HL-60 (cell line): ENCODE measurements around the gene RABEPK.

Experiments used
- DNase-seq, 2 experiments: peaks; one replicate each; pipeline ENCODE4 v3.0.0-alpha.2; 2010 to 2020; ENCODE audit warnings: low read depth in 1 of 2, low spot score in 1 of 2
- H3K27ac ChIP-seq: fragments of 250-450 bp; sonication (Bioruptor Pico); replicated peaks from 2 replicates; pipeline ENCODE4 v1.5.1; 2020; ENCODE audit warnings: mild to moderate bottlenecking, moderate library complexity
- H3K27me3 ChIP-seq: fragments of 250-450 bp; sonication (Bioruptor Pico); 2 replicates; pipeline ENCODE4 v1.5.1; 2021; ENCODE audit warnings: mild to moderate bottlenecking, moderate library complexity; ENCODE audit not compliant: insufficient read depth, poor library complexity, severe bottlenecking
- H3K4me3 ChIP-seq: replicated peaks from 2 replicates; pipeline ENCODE4 v1.5.1; 2011; ENCODE audit warnings: mild to moderate bottlenecking, control low read depth, low read length; ENCODE audit not compliant: insufficient read depth
- GABPA ChIP-seq: IDR thresholded peaks from 2 replicates; pipeline ENCODE4 v1.6.1; 2012; ENCODE audit warnings: low read depth
- POLR2AphosphoS5 ChIP-seq: IDR thresholded peaks from 2 replicates; pipeline ENCODE4 v1.6.1; 2012; ENCODE audit warnings: low read depth
- SPI1 ChIP-seq: IDR thresholded peaks from 2 replicates; pipeline ENCODE4 v1.6.1; 2012; ENCODE audit warnings: low read depth, mild to moderate bottlenecking, borderline replicate concordance
- TF ChIP-seq, protein P1 (sequence below): IDR thresholded peaks from one replicate; pipeline ENCODE4 v1.5.1; 2011; ENCODE audit warnings: low read length, control low read depth, inconsistent platforms; ENCODE audit not compliant: insufficient read depth
- TF ChIP-seq, protein P2 (sequence below): IDR thresholded peaks from 2 replicates; pipeline ENCODE4 v1.6.1; 2012; ENCODE audit warnings: low read depth; ENCODE audit not compliant: insufficient replicate concordance

The RABEPK gene

DNA sequence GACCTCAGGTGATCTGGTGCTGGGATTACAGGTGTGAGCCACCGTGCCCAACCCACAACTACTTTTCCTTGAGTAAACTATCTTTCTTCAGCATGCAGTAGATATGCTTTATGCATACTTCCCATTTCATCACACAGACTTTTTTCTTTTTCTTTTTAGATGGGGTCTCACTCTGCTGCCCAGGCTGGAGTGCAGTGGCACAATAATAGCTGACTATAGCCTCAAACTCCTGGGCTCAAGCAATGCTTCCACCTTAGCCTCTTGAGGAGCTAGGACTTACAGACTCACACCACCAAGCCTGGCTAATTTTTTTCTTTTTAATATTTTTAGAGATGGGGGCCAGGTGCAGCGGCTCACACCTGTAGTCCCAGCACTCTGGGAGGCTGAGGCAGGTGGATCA is 33.6 kb upstream of the RABEPK start:
- no peak overlapping the region for H3K27ac ChIP-seq
- no peak overlapping the region for H3K4me3 ChIP-seq
- H3K27me3 ChIP-seq: no peaks in the 10 kb centered on the region
- TF ChIP-seq SPI1: no peak
- TF ChIP-seq POLR2AphosphoS5: no peak
- no peak for TF ChIP-seq GABPA
- no peak for DNase-seq

DNA sequence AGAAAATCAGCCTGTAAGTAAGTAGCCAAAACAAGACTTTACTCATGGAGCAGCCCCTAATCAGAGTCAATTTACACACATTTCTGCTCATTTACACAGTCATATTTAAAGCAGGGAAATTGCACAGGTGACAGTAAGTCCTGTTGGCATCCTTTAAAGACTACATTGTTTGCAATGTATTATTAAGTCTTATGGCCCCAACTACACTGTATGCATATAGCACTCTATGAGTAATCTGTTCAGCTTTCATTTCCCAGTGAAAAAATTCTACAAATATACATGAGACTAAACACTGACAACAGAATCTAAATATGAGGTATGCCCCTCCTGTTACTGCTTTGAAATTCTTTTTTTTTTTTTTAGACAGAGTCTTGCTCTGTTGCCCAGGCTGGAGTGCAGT is 30.4 kb upstream of the RABEPK start:
- Histone ChIP-seq H3K4me3 (no peak overlapping the region), H3K27ac (no peak overlapping the region), H3K27me3 (no peaks in the 10 kb centered on the region)
- no peak for TF ChIP-seq GABPA
- TF ChIP-seq, protein P1, sequence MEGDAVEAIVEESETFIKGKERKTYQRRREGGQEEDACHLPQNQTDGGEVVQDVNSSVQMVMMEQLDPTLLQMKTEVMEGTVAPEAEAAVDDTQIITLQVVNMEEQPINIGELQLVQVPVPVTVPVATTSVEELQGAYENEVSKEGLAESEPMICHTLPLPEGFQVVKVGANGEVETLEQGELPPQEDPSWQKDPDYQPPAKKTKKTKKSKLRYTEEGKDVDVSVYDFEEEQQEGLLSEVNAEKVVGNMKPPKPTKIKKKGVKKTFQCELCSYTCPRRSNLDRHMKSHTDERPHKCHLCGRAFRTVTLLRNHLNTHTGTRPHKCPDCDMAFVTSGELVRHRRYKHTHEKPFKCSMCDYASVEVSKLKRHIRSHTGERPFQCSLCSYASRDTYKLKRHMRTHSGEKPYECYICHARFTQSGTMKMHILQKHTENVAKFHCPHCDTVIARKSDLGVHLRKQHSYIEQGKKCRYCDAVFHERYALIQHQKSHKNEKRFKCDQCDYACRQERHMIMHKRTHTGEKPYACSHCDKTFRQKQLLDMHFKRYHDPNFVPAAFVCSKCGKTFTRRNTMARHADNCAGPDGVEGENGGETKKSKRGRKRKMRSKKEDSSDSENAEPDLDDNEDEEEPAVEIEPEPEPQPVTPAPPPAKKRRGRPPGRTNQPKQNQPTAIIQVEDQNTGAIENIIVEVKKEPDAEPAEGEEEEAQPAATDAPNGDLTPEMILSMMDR: no peak
- TF ChIP-seq, protein P2, sequence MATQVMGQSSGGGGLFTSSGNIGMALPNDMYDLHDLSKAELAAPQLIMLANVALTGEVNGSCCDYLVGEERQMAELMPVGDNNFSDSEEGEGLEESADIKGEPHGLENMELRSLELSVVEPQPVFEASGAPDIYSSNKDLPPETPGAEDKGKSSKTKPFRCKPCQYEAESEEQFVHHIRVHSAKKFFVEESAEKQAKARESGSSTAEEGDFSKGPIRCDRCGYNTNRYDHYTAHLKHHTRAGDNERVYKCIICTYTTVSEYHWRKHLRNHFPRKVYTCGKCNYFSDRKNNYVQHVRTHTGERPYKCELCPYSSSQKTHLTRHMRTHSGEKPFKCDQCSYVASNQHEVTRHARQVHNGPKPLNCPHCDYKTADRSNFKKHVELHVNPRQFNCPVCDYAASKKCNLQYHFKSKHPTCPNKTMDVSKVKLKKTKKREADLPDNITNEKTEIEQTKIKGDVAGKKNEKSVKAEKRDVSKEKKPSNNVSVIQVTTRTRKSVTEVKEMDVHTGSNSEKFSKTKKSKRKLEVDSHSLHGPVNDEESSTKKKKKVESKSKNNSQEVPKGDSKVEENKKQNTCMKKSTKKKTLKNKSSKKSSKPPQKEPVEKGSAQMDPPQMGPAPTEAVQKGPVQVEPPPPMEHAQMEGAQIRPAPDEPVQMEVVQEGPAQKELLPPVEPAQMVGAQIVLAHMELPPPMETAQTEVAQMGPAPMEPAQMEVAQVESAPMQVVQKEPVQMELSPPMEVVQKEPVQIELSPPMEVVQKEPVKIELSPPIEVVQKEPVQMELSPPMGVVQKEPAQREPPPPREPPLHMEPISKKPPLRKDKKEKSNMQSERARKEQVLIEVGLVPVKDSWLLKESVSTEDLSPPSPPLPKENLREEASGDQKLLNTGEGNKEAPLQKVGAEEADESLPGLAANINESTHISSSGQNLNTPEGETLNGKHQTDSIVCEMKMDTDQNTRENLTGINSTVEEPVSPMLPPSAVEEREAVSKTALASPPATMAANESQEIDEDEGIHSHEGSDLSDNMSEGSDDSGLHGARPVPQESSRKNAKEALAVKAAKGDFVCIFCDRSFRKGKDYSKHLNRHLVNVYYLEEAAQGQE: no peak
- no peak for TF ChIP-seq POLR2AphosphoS5
- TF ChIP-seq SPI1: no peak
- no peak for DNase-seq

DNA sequence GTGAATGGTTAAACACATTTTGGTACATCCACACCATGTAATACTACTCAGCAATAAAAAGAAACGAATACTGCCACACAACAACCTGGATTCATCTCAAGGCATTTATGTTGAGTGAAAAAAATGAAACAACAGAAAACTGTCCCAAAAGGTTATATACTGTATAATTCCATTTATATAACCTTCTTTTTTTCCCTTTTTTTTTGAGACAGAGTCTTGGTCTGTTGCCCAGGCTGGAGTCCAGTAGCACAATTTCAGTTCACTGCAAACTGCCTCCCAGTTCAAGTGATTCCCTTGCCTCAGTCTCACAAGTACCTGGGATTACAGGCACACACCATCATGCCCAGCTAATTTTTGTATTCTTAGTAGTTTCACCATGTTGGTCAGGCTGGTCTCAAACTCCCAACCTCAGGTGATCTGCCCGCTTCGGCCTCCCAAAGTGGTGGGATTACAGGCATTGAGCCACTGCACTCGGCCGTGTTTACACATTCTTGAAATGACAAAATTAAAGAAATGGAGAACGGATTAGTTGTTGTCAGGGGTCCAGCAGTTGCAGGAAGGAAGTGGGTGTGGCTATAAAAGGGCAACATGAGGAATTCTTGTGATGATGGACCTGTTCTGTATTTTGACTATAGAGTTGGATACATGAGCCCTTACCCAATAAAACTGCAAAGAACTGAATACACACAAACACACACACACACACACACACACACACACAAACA is 28.1 kb upstream of the RABEPK start:
- Histone ChIP-seq H3K4me3 (no peak overlapping the region), H3K27ac (no peak overlapping the region), H3K27me3 (no peaks in the 10 kb centered on the region)
- TF ChIP-seq, protein P1: no peak
- peak; percentile 19; the same call in 1 of the 2 replicates for TF ChIP-seq SPI1
- DNase-seq: no peak

DNA sequence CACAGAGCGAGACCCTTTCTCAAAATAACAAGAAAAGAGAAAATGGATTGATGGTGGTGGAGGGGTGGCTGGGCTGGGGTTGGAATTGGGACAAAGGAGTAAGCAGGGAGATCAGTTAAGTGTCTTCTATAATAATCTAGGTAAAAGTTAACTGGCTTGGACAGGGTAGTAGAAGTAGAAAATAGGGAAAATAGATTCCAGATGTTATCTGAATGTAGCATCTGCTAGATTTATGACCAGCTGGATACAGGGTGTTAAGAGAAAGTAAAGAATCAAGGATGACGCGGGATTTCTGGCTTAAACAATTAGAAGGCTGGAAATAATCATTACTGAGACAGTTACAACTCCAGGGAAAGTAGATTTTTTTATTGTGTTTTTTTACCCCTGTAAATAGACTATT is 23.7 kb upstream of the RABEPK start:
- Histone ChIP-seq H3K4me3 (no peak overlapping the region), H3K27ac (no peak overlapping the region), H3K27me3 (no peaks in the 10 kb centered on the region)
- TF ChIP-seq, protein P1: no peak
- TF ChIP-seq GABPA (no peak), SPI1 (no peak), POLR2AphosphoS5 (no peak)
- TF ChIP-seq, protein P2: no peak
- no peak for DNase-seq
